Neuronal stem cell (in vitro differentiated cells): ENCODE results near the gene CYP1A2.
A peak's percentile ranks its signal among the peaks of the same experiment; 100 is the strongest.

ENCODE experiments used
- DNase-seq: peaks from one replicate; pipeline ENCODE4 v3.0.0-alpha.2; 2013; ENCODE audit warnings: low spot score
- H2AFZ ChIP-seq: one replicate; pipeline ENCODE4 v1.6.1; 2013; ENCODE audit warnings: mild to moderate bottlenecking, low read length, inconsistent platforms
- H2AK5ac ChIP-seq: 2 replicates; pipeline ENCODE4 v1.6.1; 2013; ENCODE audit warnings: low read depth, mild to moderate bottlenecking, inconsistent platforms, low read length, moderate library complexity, mixed read lengths
- H2BK120ac ChIP-seq: 2 replicates; pipeline ENCODE4 v1.6.1; 2013; ENCODE audit warnings: low read depth, mild to moderate bottlenecking, inconsistent platforms, low read length, moderate library complexity, mixed read lengths
- H2BK12ac ChIP-seq: one replicate; pipeline ENCODE4 v1.6.1; 2013; ENCODE audit warnings: low read length, inconsistent platforms
- H2BK15ac ChIP-seq: 2 replicates; pipeline ENCODE4 v1.6.1; 2013; ENCODE audit warnings: mild to moderate bottlenecking, low read length, inconsistent platforms, mixed read lengths
- H2BK5ac ChIP-seq: one replicate; pipeline ENCODE4 v1.6.1; 2013; ENCODE audit warnings: inconsistent platforms, mild to moderate bottlenecking, low read length, moderate library complexity
- H3K14ac ChIP-seq: one replicate; pipeline ENCODE4 v1.6.1; 2013; ENCODE audit warnings: low read length, inconsistent platforms
- H3K18ac ChIP-seq: 2 replicates; pipeline ENCODE4 v1.6.1; 2013; ENCODE audit warnings: low read length, inconsistent platforms
- H3K23ac ChIP-seq: 2 replicates; pipeline ENCODE4 v1.6.1; 2013; ENCODE audit warnings: low read depth, mild to moderate bottlenecking, mixed read lengths, low read length, inconsistent platforms; ENCODE audit not compliant: poor library complexity
- H3K27ac ChIP-seq: replicated peaks from 3 replicates; pipeline ENCODE4 v1.5.1; 2013; ENCODE audit warnings: low read length, inconsistent platforms
- H3K27me3 ChIP-seq, 3 experiments: 2 replicates each; pipeline ENCODE4 v1.6.1; 2013; ENCODE audit warnings: low read length in 3 of 3, mild to moderate bottlenecking in 2 of 3, inconsistent platforms in 1 of 3, low read depth in 1 of 3, mixed read lengths in 1 of 3, moderate library complexity in 1 of 3; ENCODE audit not compliant: control insufficient read depth in 3 of 3, insufficient read depth in 3 of 3
- H3K36me3 ChIP-seq, 2 donors: replicated peaks in 1 of 2; 2 replicates each; pipeline ENCODE4 v1.6.1; 2013; ENCODE audit warnings: low read length in 2 of 2; ENCODE audit not compliant: control insufficient read depth in 2 of 2, insufficient read depth in 2 of 2
- H3K4ac ChIP-seq: 2 replicates; pipeline ENCODE4 v1.6.1; 2013; ENCODE audit warnings: inconsistent platforms, mild to moderate bottlenecking, low read length, moderate library complexity
- H3K4me1 ChIP-seq, 2 donors: 1 replicate in 1 of 2; 2 replicates in 1 of 2; pipeline ENCODE4 v1.6.1; 2013; ENCODE audit warnings: low read length in 2 of 2, low read depth in 1 of 2; ENCODE audit not compliant: control insufficient read depth in 2 of 2, insufficient read depth in 1 of 2
- H3K4me2 ChIP-seq: one replicate; pipeline ENCODE4 v1.6.1; 2013; ENCODE audit warnings: mild to moderate bottlenecking, low read length, inconsistent platforms; ENCODE audit not compliant: insufficient read depth, poor library complexity, severe bottlenecking
- H3K4me3 ChIP-seq, 2 donors: 2 replicates each; pipeline ENCODE4 v1.5.1; 2013; ENCODE audit warnings: low read length in 2 of 2, mild to moderate bottlenecking in 2 of 2, inconsistent platforms in 1 of 2, moderate library complexity in 1 of 2
- H3K79me1 ChIP-seq: one replicate; pipeline ENCODE4 v1.6.1; 2013; ENCODE audit warnings: low read depth, mild to moderate bottlenecking, inconsistent platforms, low read length, moderate library complexity
- H3K9ac ChIP-seq: one replicate; pipeline ENCODE4 v1.6.1; 2013; ENCODE audit warnings: mild to moderate bottlenecking, low read depth, low read length, inconsistent platforms; ENCODE audit not compliant: poor library complexity
- H3K9me3 ChIP-seq, 2 donors: replicated peaks in 1 of 2; 2 replicates each; pipeline versions ENCODE3 to v1.6.1; 2013; ENCODE audit warnings: low read length in 2 of 2, mild to moderate bottlenecking in 2 of 2, inconsistent platforms in 1 of 2, low read depth in 1 of 2, mixed read lengths in 1 of 2, moderate library complexity in 1 of 2; ENCODE audit not compliant: control insufficient read depth in 2 of 2, insufficient read depth in 1 of 2
- H4K8ac ChIP-seq: one replicate; pipeline ENCODE4 v1.6.1; 2013; ENCODE audit warnings: low read depth, mild to moderate bottlenecking, inconsistent platforms, low read length, moderate library complexity
- H4K91ac ChIP-seq: one replicate; pipeline ENCODE4 v1.6.1; 2013; ENCODE audit warnings: low read length, low read depth, mild to moderate bottlenecking, inconsistent platforms; ENCODE audit not compliant: poor library complexity
- WGBS, 2 donors: extraction: QIAGEN DNeasy Blood & Tissue Kit; methylation state at CpG; one replicate each; pipeline ENCODE4 v1.1.7; 2013; ENCODE audit warnings: missing lambda C conversion rate in 2 of 2, mixed read lengths in 1 of 2; ENCODE audit not compliant: insufficient read length in 2 of 2, insufficient replicate concordance in 1 of 2; ENCODE audit errors: extremely low coverage in 2 of 2; 5-methylcytosine and 5-hydroxymethylcytosine counted together

CYP1A2 gene

GRCh38 chr15:74780523-74781430, 32.1 kb downstream of the CYP1A2 start:
- Histone ChIP-seq H2AK5ac (peak overlapping the region; percentile 22), H2BK120ac (no peak overlapping the region), H4K91ac (no peak overlapping the region), H3K4me1 (peaks cover 23 to 37% of the 10 kb centered on the region in 2 donors), H3K27ac (no peak overlapping the region), H3K4me3 (peak overlapping the region in 1 of 2 donors; percentile 70), H4K8ac (no peak overlapping the region), H3K9me3 (no peaks in the 10 kb centered on the region), H3K9ac (peak overlapping the region; percentile 79), H3K79me1 (peaks cover 14% of the 10 kb centered on the region), H2AFZ (peak overlapping the region; percentile 96), H2BK12ac (peak overlapping the region; percentile 36), H2BK15ac (no peak overlapping the region), H3K14ac (peak overlapping the region; percentile 86), H3K36me3 (peaks cover 3 to 15% of the 10 kb centered on the region in 2 donors), H3K18ac (no peak overlapping the region), H3K4ac (no peak overlapping the region), H2BK5ac (no peak overlapping the region), H3K4me2 (peak overlapping the region; percentile 87), H3K27me3 (peaks cover 0 to 14% (median 0%) of the 10 kb centered on the region in 3 experiments), H3K23ac (no peak overlapping the region)
- WGBS, 2 donors: no CpG with 5 or more reads among the region's 16 CpGs
- no peak for DNase-seq

GRCh38 chr15:74781431-74782258, 33.0 kb downstream of the CYP1A2 start, which contains the start of gene CSK:
Gene CSK, plus strand, starts transcription at chr15:74782080. Its CDS starts 16,218 bp downstream, at chr15:74798298.
- H2BK120ac ChIP-seq: no peak within 1 kb of the TSS
- H3K4me3 ChIP-seq: peak within 1 kb of the TSS; percentile 70 to 92
- H3K36me3 ChIP-seq: peaks cover 3 to 20% of the 10 kb centered on the region in 2 donors
- peaks cover 0 to 14% (median 0%) of the 10 kb centered on the region in 3 experiments for H3K27me3 ChIP-seq
- H3K79me1 ChIP-seq: peaks cover 14% of the 10 kb centered on the region
- peak within 1 kb of the TSS; percentile 87 for H3K4me2 ChIP-seq
- peak within 1 kb of the TSS; percentile 36 for H2BK12ac ChIP-seq
- no peak within 1 kb of the TSS for H2BK15ac ChIP-seq
- H4K91ac ChIP-seq: no peak within 1 kb of the TSS
- H4K8ac ChIP-seq: no peak within 1 kb of the TSS
- peak within 1 kb of the TSS; percentile 96 for H2AFZ ChIP-seq
- H3K18ac ChIP-seq: peak within 1 kb of the TSS; percentile 86
- H3K27ac ChIP-seq: peak within 1 kb of the TSS; percentile 40
- H2AK5ac ChIP-seq: peak within 1 kb of the TSS; percentile 36
- WGBS, 2 donors: no CpG with 5 or more reads among the region's 74 CpGs
- peak within 1 kb of the TSS; percentile 70 for H3K23ac ChIP-seq
- no peak within 1 kb of the TSS for H3K4ac ChIP-seq
- peak; percentile 73 for DNase-seq
- no peaks in the 10 kb centered on the region for H3K9me3 ChIP-seq
- peaks cover 23 to 36% of the 10 kb centered on the region in 2 donors for H3K4me1 ChIP-seq
- H2BK5ac ChIP-seq: no peak within 1 kb of the TSS
- peak within 1 kb of the TSS; percentile 86 for H3K14ac ChIP-seq
- H3K9ac ChIP-seq: peak within 1 kb of the TSS; percentile 91

GRCh38 chr15:74782259-74783071, 33.8 kb downstream of the CYP1A2 start:
- Histone ChIP-seq H2BK15ac (no peak overlapping the region), H2BK5ac (no peak overlapping the region), H3K79me1 (peaks cover 14% of the 10 kb centered on the region), H3K36me3 (peaks cover 3 to 21% of the 10 kb centered on the region in 2 donors), H4K8ac (no peak overlapping the region), H3K23ac (peak overlapping the region; percentile 70), H3K9me3 (no peaks in the 10 kb centered on the region), H3K9ac (peak overlapping the region; percentile 91), H3K18ac (peak overlapping the region; percentile 86), H3K4me2 (peak overlapping the region; percentile 87), H3K4me3 (peak overlapping the region; percentile 70 to 92), H2BK120ac (no peak overlapping the region), H2AK5ac (peak overlapping the region; percentile 36), H2BK12ac (no peak overlapping the region), H4K91ac (no peak overlapping the region), H3K4me1 (peaks cover 18 to 27% of the 10 kb centered on the region in 2 donors), H3K27ac (peak overlapping the region; percentile 40), H3K27me3 (peaks cover 0 to 14% (median 0%) of the 10 kb centered on the region in 3 experiments), H3K4ac (no peak overlapping the region), H2AFZ (peak overlapping the region; percentile 76), H3K14ac (no peak overlapping the region)
- DNase-seq: no peak
- WGBS, 2 donors: no CpG with 5 or more reads among the region's 72 CpGs
